Activated T-helper 1 cell treated with anti-CD3 and anti-CD28 coated beads, Interleukin-12 subunit alpha, Interleukin-12 subunit beta, Interleukin-2, Interleukin-4 antibody, amounts not matched to agents 30 ng/mL and 10 ng/mL and 1 ng/mL, durations not matched to agents 14 hours and 24 hours and 36 hours (primary cell): ENCODE data around the gene HSPB1. TPM values are rescaled to one million over a fixed set of nuclear protein-coding genes. Genes with fewer than 3 reads are reported as not detected.

Experiments
- DNase-seq: peaks from one replicate; pipeline ENCODE4 v3.0.0; 2021; ENCODE audit warnings: low spot score
- H3K27ac Mint-ChIP-seq: one replicate; pipeline ENCODE4 v1.8.0; 2021; ENCODE audit warnings: mild to moderate bottlenecking, mixed read lengths
- H3K27me3 Mint-ChIP-seq: one replicate; pipeline ENCODE4 v1.8.0; 2022; ENCODE audit warnings: mild to moderate bottlenecking, moderate library complexity, mixed read lengths; ENCODE audit not compliant: insufficient read depth
- H3K36me3 Mint-ChIP-seq: one replicate; pipeline ENCODE4 v1.8.0; 2021; ENCODE audit warnings: low read depth, mixed read lengths
- H3K4me1 Mint-ChIP-seq: one replicate; pipeline ENCODE4 v1.8.0; 2021; ENCODE audit warnings: low read depth, mixed read lengths
- H3K4me3 Mint-ChIP-seq: one replicate; pipeline ENCODE4 v1.8.0; 2021; ENCODE audit warnings: mild to moderate bottlenecking, moderate library complexity, mixed read lengths
- H3K9me3 Mint-ChIP-seq: one replicate; pipeline ENCODE4 v1.8.0; 2021; ENCODE audit warnings: mixed read lengths
- intact Hi-C: fragments of 100-400 bp; cut with micrococcal nuclease; formaldehyde crosslinking; loops from one replicate; pipeline ENCODE4 v1.15.1; 2024
- total RNA-seq: library from RNA; stranded (reverse); gene quantifications from 2 replicates; pipeline ENCODE4 v1.2.3, GENCODE V29; 2022

Gene HSPB1
- total RNA-seq, 1 donor from 2014 or later, result 78.4 TPM

- H3K4me3 Mint-ChIP-seq, result peak overlapping the region; percentile 82
- no peaks in the 10 kb centered on the region for H3K27me3 Mint-ChIP-seq
- H3K4me1 Mint-ChIP-seq, result peaks cover 30% of the 10 kb centered on the region
- DNase-seq, result peak; percentile 96
- H3K36me3 Mint-ChIP-seq, result peaks cover 8% of the 10 kb centered on the region
- no peaks in the 10 kb centered on the region for H3K9me3 Mint-ChIP-seq
- peak overlapping the region; percentile 98 for H3K27ac Mint-ChIP-seq
- intact Hi-C loops, result loop anchor here (1.0 to 10.0 kb wide), 13 partner anchors 15 to 443 kb away; partner anchors contain the start of genes MDH2, RHBDD2 and SRRM3
Measured at GRCh38 chr7:76317782-76318487, 15.5 kb downstream of the HSPB1 start.

GRCh38 chr7:76318488-76319353, 16.2 kb downstream of the HSPB1 start:
- Mint-ChIP-seq H3K4me1 (peaks cover 30% of the 10 kb centered on the region), H3K27ac (peak overlapping the region; percentile 98), H3K36me3 (peaks cover 11% of the 10 kb centered on the region), H3K9me3 (no peaks in the 10 kb centered on the region), H3K4me3 (peak overlapping the region; percentile 82), H3K27me3 (no peaks in the 10 kb centered on the region)
- intact Hi-C loops, result loop anchor here (1.0 to 10.0 kb wide), 13 partner anchors 15 to 444 kb away; partner anchors contain the start of genes MDH2, RHBDD2 and SRRM3
- DNase-seq, result peak; percentile 64

- Mint-ChIP-seq H3K27me3 (no peaks in the 10 kb centered on the region), H3K27ac (no peak overlapping the region), H3K36me3 (peaks cover 37% of the 10 kb centered on the region), H3K4me1 (peaks cover 34% of the 10 kb centered on the region), H3K9me3 (no peaks in the 10 kb centered on the region), H3K4me3 (no peak overlapping the region)
- DNase-seq, result no peak
- intact Hi-C loops, result no loop called here
Measured at GRCh38 chr7:76325092-76325491, 22.6 kb downstream of the HSPB1 start.

DNA sequence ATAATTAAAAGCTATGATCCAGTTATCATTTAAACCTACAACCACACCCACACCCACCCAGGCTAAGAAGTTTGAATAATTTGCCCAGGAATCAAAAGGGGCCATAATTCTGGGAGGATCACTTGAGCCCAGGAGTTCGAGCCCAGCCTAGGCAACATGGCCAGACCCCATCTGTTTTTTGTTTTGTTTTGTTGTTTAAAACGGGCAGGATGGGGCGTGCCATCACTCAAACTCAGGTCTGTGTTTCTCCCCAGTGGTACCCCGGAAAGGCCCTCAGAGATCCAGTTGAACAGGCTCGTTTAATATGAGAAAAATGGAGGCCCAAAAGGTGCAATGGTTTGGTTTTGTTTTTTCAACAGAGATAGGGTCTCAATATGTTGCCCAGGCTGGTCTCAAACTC, 23.3 kb downstream of the HSPB1 start:
- Mint-ChIP-seq H3K36me3 (peaks cover 38% of the 10 kb centered on the region), H3K4me1 (peaks cover 34% of the 10 kb centered on the region), H3K4me3 (no peak overlapping the region), H3K9me3 (no peaks in the 10 kb centered on the region), H3K27ac (no peak overlapping the region), H3K27me3 (no peaks in the 10 kb centered on the region)
- intact Hi-C loops, result no loop called here
- no peak for DNase-seq

DNA sequence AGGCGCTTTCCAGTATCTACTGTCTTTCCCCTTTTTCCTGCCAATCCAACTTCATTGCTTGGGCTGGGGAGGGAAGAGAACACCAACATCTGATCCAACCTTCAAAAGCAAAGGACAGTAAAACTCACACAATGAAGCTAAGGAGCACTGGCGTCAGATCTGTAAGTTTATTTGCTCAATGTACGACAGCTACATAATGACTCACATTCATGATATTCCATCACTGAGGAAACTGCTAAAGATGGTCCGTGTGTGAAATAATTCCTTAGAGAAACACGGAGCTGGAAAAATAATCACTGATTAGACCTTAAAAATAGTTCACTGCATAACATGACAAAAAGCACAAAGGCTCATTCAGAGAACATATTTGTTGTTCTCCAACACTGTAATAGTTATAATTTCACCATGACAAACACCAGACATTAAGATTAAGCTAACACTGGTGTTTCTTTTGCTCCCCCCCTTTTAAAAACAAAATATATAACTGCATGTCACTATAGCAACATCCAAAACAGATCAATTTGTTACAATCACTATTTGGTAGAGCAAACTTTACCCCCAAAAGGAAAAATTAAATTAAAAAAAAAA, 24.3 kb downstream of the HSPB1 start:
- Mint-ChIP-seq H3K36me3 (peaks cover 38% of the 10 kb centered on the region), H3K9me3 (no peaks in the 10 kb centered on the region), H3K4me1 (peaks cover 34% of the 10 kb centered on the region), H3K27ac (no peak overlapping the region), H3K4me3 (no peak overlapping the region), H3K27me3 (no peaks in the 10 kb centered on the region)
- no peak for DNase-seq
- intact Hi-C loops, result no loop called here

GRCh38 chr7:76327610-76328009, 25.1 kb downstream of the HSPB1 start:
- Mint-ChIP-seq H3K27ac (no peak overlapping the region), H3K4me3 (no peak overlapping the region), H3K36me3 (peaks cover 41% of the 10 kb centered on the region), H3K9me3 (no peaks in the 10 kb centered on the region), H3K4me1 (peaks cover 34% of the 10 kb centered on the region), H3K27me3 (no peaks in the 10 kb centered on the region)
- no peak for DNase-seq
- intact Hi-C loops, result no loop called here

DNA sequence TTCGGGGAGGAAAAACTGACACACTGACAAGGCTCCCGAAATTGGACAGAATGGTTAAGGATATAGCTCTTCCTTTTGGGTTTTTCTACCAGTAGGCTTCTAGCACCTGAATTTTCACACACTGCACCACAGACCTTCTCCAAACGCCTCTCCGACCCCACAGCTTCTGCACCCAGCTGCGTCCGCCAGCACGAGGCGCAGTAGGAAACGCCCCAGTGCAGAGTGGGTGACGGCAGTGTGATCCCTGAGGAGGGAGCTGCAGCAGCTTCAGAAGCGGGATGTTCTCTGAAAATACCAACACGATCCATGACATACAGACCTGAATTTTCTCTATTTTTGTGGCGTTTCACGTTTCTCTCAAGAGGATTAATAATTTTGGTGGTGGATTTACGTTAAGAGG, 25.9 kb downstream of the HSPB1 start:
- Mint-ChIP-seq H3K27ac (no peak overlapping the region), H3K27me3 (no peaks in the 10 kb centered on the region), H3K4me3 (no peak overlapping the region), H3K9me3 (no peaks in the 10 kb centered on the region), H3K4me1 (peaks cover 37% of the 10 kb centered on the region), H3K36me3 (peaks cover 37% of the 10 kb centered on the region)
- intact Hi-C loops, result no loop called here
- DNase-seq, result no peak

DNA sequence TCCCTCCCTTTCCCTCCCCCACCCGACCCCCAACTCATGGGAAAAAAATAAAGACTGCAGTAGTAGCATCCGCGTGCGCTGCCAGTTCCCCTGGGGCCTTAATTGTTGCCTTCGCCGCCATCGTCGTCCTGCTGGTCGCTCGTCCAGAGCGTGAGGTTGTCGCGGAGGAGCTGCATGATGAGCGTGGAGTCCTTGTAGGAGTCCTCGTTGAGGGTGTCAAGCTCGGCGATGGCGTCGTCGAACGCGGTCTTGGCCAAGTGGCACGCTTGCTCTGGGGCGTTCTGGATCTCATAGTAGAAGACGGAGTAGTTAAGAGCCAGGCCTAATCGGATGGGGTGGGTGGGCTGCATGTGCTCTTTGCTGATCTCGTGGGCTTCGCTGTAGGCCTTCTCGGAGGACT, 27.0 kb downstream of the HSPB1 start:
- H3K36me3 Mint-ChIP-seq, result peaks cover 34% of the 10 kb centered on the region
- no peak overlapping the region for H3K4me3 Mint-ChIP-seq
- H3K4me1 Mint-ChIP-seq, result peaks cover 42% of the 10 kb centered on the region
- no peaks in the 10 kb centered on the region for H3K9me3 Mint-ChIP-seq
- DNase-seq, result no peak
- H3K27me3 Mint-ChIP-seq, result no peaks in the 10 kb centered on the region
- no peak overlapping the region for H3K27ac Mint-ChIP-seq
- intact Hi-C loops, result no loop called here

DNA sequence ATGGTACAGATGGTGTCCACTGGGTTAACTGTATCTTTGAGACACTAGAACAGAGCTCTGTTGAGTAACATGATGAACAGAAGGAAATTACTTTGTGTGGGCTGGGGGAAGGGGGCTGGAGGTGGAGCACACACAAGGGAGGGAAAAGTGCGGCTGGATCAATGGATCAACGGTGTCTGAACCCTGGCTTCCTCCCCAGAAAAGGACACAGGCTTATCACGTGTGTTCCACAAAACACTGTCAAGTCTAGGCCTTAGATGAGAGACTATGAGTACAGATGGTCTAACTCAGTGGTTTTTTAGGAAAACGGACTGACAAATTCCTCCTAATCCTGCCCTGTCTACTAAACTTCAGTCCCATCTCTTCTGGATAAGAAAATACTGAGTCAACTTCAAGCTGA, 27.8 kb downstream of the HSPB1 start:
- Mint-ChIP-seq H3K4me1 (peaks cover 42% of the 10 kb centered on the region), H3K9me3 (no peaks in the 10 kb centered on the region), H3K4me3 (no peak overlapping the region), H3K27ac (no peak overlapping the region), H3K36me3 (peaks cover 34% of the 10 kb centered on the region), H3K27me3 (no peaks in the 10 kb centered on the region)
- no peak for DNase-seq
- intact Hi-C loops, result no loop called here

- Mint-ChIP-seq H3K27me3 (no peaks in the 10 kb centered on the region), H3K4me1 (peaks cover 42% of the 10 kb centered on the region), H3K27ac (no peak overlapping the region), H3K36me3 (peaks cover 34% of the 10 kb centered on the region), H3K4me3 (no peak overlapping the region), H3K9me3 (no peaks in the 10 kb centered on the region)
- intact Hi-C loops, result no loop called here
- DNase-seq, result no peak
Measured at GRCh38 chr7:76330673-76331072, 28.2 kb downstream of the HSPB1 start.

- Mint-ChIP-seq H3K4me3 (no peak overlapping the region), H3K36me3 (peaks cover 27% of the 10 kb centered on the region), H3K4me1 (peaks cover 39% of the 10 kb centered on the region), H3K27me3 (no peaks in the 10 kb centered on the region), H3K27ac (no peak overlapping the region), H3K9me3 (no peaks in the 10 kb centered on the region)
- intact Hi-C loops, result no loop called here
- DNase-seq, result no peak
Measured at GRCh38 chr7:76332078-76332477, 29.6 kb downstream of the HSPB1 start.

GRCh38 chr7:76333511-76334101, 31.1 kb downstream of the HSPB1 start:
- no peak for DNase-seq
- Mint-ChIP-seq H3K27me3 (no peaks in the 10 kb centered on the region), H3K27ac (peak overlapping the region; percentile 2), H3K4me3 (no peak overlapping the region), H3K9me3 (no peaks in the 10 kb centered on the region), H3K36me3 (peaks cover 27% of the 10 kb centered on the region), H3K4me1 (peaks cover 36% of the 10 kb centered on the region)
- intact Hi-C loops, result no loop called here
